GM23338 (cell line): ENCODE data around the gene HHATL. TPM values are rescaled to one million over a fixed set of nuclear protein-coding genes. Genes with fewer than 3 reads are reported as not detected.

ENCODE experiments used
- ATAC-seq: fragments of 200-7000 bp; cut with Tn5 transposase; 3 replicates; pipeline ENCODE4 v1.9.1; 2020
- DNase-seq: peaks from one replicate; pipeline ENCODE4 v3.0.0-alpha.2; 2015; ENCODE audit warnings: low spot score
- H2AFZ ChIP-seq: fragments of 200-600 bp; sonication (generic); 2 replicates; pipeline ENCODE4 v1.8.0; 2016; ENCODE audit warnings: antibody characterized with exemption, mild to moderate bottlenecking, moderate library complexity
- H3F3A ChIP-seq: fragments of 200-600 bp; sonication (generic); replicated peaks from 2 replicates; pipeline ENCODE4 v1.8.0; 2017; ENCODE audit warnings: antibody characterized with exemption, mixed run types, low read depth
- H3K27ac ChIP-seq: fragments of 200-600 bp; sonication (generic); 2 replicates; pipeline ENCODE4 v1.6.1; 2016; ENCODE audit warnings: low read depth
- H3K27me3 ChIP-seq: fragments of 200-600 bp; sonication (generic); 2 replicates; pipeline ENCODE4 v1.8.0; 2016; ENCODE audit warnings: mild to moderate bottlenecking, mixed run types, moderate library complexity; ENCODE audit not compliant: insufficient read depth
- H3K36me3 ChIP-seq: fragments of 200-600 bp; sonication (generic); 2 replicates; pipeline ENCODE4 v1.8.0; 2016; ENCODE audit warnings: mild to moderate bottlenecking; ENCODE audit not compliant: insufficient read depth
- H3K4me1 ChIP-seq: fragments of 200-600 bp; sonication (generic); 2 replicates; pipeline ENCODE4 v1.8.0; 2016; ENCODE audit warnings: mild to moderate bottlenecking, moderate library complexity; ENCODE audit not compliant: insufficient read depth
- H3K4me2 ChIP-seq: fragments of 200-600 bp; sonication (generic); 2 replicates; pipeline ENCODE4 v1.7.1; 2017; ENCODE audit warnings: mixed run types
- H3K4me3 ChIP-seq: fragments of 200-600 bp; sonication (generic); 2 replicates; pipeline ENCODE4 v1.6.1; 2016; ENCODE audit warnings: mixed run types
- H3K79me2 ChIP-seq: fragments of 200-600 bp; sonication (generic); replicated peaks from 2 replicates; pipeline ENCODE4 v1.8.0; 2017; ENCODE audit warnings: mild to moderate bottlenecking; ENCODE audit not compliant: insufficient read depth
- H3K9me2 ChIP-seq: fragments of 200-600 bp; sonication (generic); 2 replicates; pipeline ENCODE4 v1.8.0; 2017; ENCODE audit not compliant: insufficient read depth
- H4K20me1 ChIP-seq: fragments of 200-600 bp; sonication (generic); replicated peaks from 2 replicates; pipeline ENCODE4 v1.8.0; 2017; ENCODE audit warnings: mild to moderate bottlenecking; ENCODE audit not compliant: insufficient read depth
- H3K27ac Mint-ChIP-seq: 2 replicates; pipeline ENCODE4 v1.8.0; 2020; ENCODE audit warnings: inconsistent platforms, mild to moderate bottlenecking, moderate library complexity, mixed read lengths
- H3K27me3 Mint-ChIP-seq: 3 replicates; pipeline ENCODE4 v1.8.0; 2022; ENCODE audit warnings: low read depth, mild to moderate bottlenecking, moderate library complexity, mixed read lengths, inconsistent platforms; ENCODE audit not compliant: insufficient read depth, poor library complexity
- H3K36me3 Mint-ChIP-seq: 3 replicates; pipeline ENCODE4 v1.8.0; 2021; ENCODE audit warnings: low read depth, mild to moderate bottlenecking, inconsistent platforms, moderate library complexity, mixed read lengths
- H3K4me1 Mint-ChIP-seq: 3 replicates; pipeline ENCODE4 v1.8.0; 2020; ENCODE audit warnings: mild to moderate bottlenecking, inconsistent platforms, mixed read lengths
- H3K4me3 Mint-ChIP-seq: 3 replicates; pipeline ENCODE4 v1.8.0; 2021; ENCODE audit warnings: moderate library complexity, mild to moderate bottlenecking, inconsistent platforms, mixed read lengths
- H3K9me3 Mint-ChIP-seq: 3 replicates; pipeline ENCODE4 v1.8.0; 2020; ENCODE audit warnings: moderate library complexity, mild to moderate bottlenecking, inconsistent platforms, mixed read lengths
- CREB1 ChIP-seq: fragments of 250-450 bp; sonication (Bioruptor Pico); IDR thresholded peaks from 2 replicates; pipeline ENCODE4 v1.5.0; 2020; ENCODE audit warnings: low read depth, mild to moderate bottlenecking, moderate library complexity
- CTCF ChIP-seq, 2 experiments: fragments of 200-600 bp in 1 of 2; sonication (generic) in 1 of 2; conservative IDR thresholded peaks; 2 replicates each; pipeline versions ENCODE4 v1.5.1 to v1.6.1; 2016 to 2017; ENCODE audit warnings: antibody characterized with exemption in 2 of 2, low read depth in 2 of 2, mild to moderate bottlenecking in 2 of 2, moderate library complexity in 1 of 2
- ETS1 ChIP-seq: IDR thresholded peaks from 2 replicates; pipeline ENCODE4 v1.6.1; 2016; ENCODE audit warnings: antibody characterized with exemption
- EZH2 ChIP-seq: fragments of 200-600 bp; sonication (generic); IDR thresholded peaks from one replicate; pipeline ENCODE4 v1.8.0; 2017; ENCODE audit warnings: antibody characterized with exemption, mild to moderate bottlenecking, low read depth; ENCODE audit not compliant: unreplicated experiment
- EZH2phosphoT487 ChIP-seq: fragments of 200-600 bp; sonication (generic); IDR thresholded peaks from one replicate; pipeline ENCODE4 v1.8.1; 2018; ENCODE audit warnings: antibody characterized with exemption; ENCODE audit not compliant: unreplicated experiment
- JUNB ChIP-seq: IDR thresholded peaks from one replicate; pipeline ENCODE4 v1.6.1; 2016; ENCODE audit warnings: antibody characterized with exemption; ENCODE audit not compliant: unreplicated experiment
- NANOG ChIP-seq: IDR thresholded peaks from 2 replicates; pipeline ENCODE4 v1.6.1; 2016; ENCODE audit warnings: antibody characterized with exemption, borderline replicate concordance
- POLR2AphosphoS5 ChIP-seq: IDR thresholded peaks from 2 replicates; pipeline ENCODE4 v1.6.1; 2016; ENCODE audit warnings: antibody characterized with exemption, low read depth
- REST ChIP-seq: IDR thresholded peaks from one replicate; pipeline ENCODE4 v1.6.1; 2018; ENCODE audit warnings: antibody characterized with exemption; ENCODE audit not compliant: unreplicated experiment
- STAT1 ChIP-seq: IDR thresholded peaks from one replicate; pipeline ENCODE4 v1.6.1; 2016; ENCODE audit warnings: antibody characterized with exemption; ENCODE audit not compliant: unreplicated experiment
- ZNF114 ChIP-seq: fragments of 250-450 bp; sonication (Bioruptor Pico); IDR thresholded peaks from 2 replicates; pipeline ENCODE4 v1.5.0; 2020; ENCODE audit warnings: mild to moderate bottlenecking, moderate library complexity
- ZNF331 ChIP-seq: fragments of 250-450 bp; sonication (Bioruptor Pico); IDR thresholded peaks from 2 replicates; pipeline ENCODE4 v1.5.0; 2020; ENCODE audit warnings: low read depth, mild to moderate bottlenecking, moderate library complexity
- ZNF462 ChIP-seq: fragments of 250-450 bp; sonication (Bioruptor Pico); IDR thresholded peaks from 2 replicates; pipeline ENCODE4 v1.5.0; 2020; ENCODE audit warnings: mild to moderate bottlenecking, moderate library complexity
- polyA plus RNA-seq: library from polyadenylated mRNA; unstranded; fragments of >200 nt; fragmentation: Nextera tagmentation; extraction: Ambion mirVana; gene quantifications from 2 replicates; pipeline ENCODE4 v1.2.1, GENCODE V29; 2016
- total RNA-seq: library from RNA; depleted of rRNA; stranded (reverse); fragments of >200 nt; shearing (Covaris generic); gene quantifications from 2 replicates; pipeline ENCODE4 v1.2.3, GENCODE V29; 2014

HHATL gene
- total and polyA plus RNA-seq, 2 experiments from 2014 or later: not detected

GRCh38 chr3:42673082-42673481 is 29.5 kb downstream of the HHATL start:
- Mint-ChIP-seq H3K9me3 (peaks cover 14% of the 10 kb centered on the region; the same call in 1 of the 3 replicates), H3K36me3 (no peaks in the 10 kb centered on the region), H3K4me3 (no peak overlapping the region), H3K27me3 (no peaks in the 10 kb centered on the region), H3K27ac (no peak overlapping the region), H3K4me1 (no peaks in the 10 kb centered on the region)
- no peak overlapping the region for H3K4me2 ChIP-seq
- no peaks in the 10 kb centered on the region for H3K79me2 ChIP-seq
- no peaks in the 10 kb centered on the region for H3K36me3 ChIP-seq
- TF ChIP-seq ETS1 (no peak), NANOG (no peak), POLR2AphosphoS5 (no peak), STAT1 (no peak), ZNF114 (CRISPR knock-in tag) (no peak), ZNF331 (no peak), CTCF (conservative IDR thresholded peaks at IDR 0.05; ENCODE audit: low read depth in 2 of 2) (no peak), EZH2 (no peak), EZH2phosphoT487 (no peak), CREB1 (CRISPR knock-in tag) (no peak), JUNB (no peak), ZNF462 (CRISPR knock-in tag) (no peak), REST (no peak)
- no peak overlapping the region for H2AFZ ChIP-seq
- H4K20me1 ChIP-seq: no peaks in the 10 kb centered on the region
- DNase-seq (no peak), ATAC-seq (no peak)
- H3K27ac ChIP-seq: no peak overlapping the region
- H3K4me1 ChIP-seq: no peaks in the 10 kb centered on the region
- H3K4me3 ChIP-seq: no peak overlapping the region
- H3K27me3 ChIP-seq: no peaks in the 10 kb centered on the region
- H3K9me2 ChIP-seq: 0 out of 2 replicates have a peak, but pooled peaks cover 9% of the 10 kb centered on the region
- no peaks in the 10 kb centered on the region for H3F3A ChIP-seq
